NCI-H2081 treated with DMSO at 0.1 percent for 48 hours (cell line): Measurements from ENCODE around the gene DCANP1.

ENCODE experiments used
- DNase-seq: peaks from one replicate; lab custom pipeline; 2025; lab: John Stamatoyannopoulos, UW

The DCANP1 gene

GRCh38 chr5:135456238-135457099 lies 9.3 kb upstream of the DCANP1 start:
- DNase-seq = no peak

DNA sequence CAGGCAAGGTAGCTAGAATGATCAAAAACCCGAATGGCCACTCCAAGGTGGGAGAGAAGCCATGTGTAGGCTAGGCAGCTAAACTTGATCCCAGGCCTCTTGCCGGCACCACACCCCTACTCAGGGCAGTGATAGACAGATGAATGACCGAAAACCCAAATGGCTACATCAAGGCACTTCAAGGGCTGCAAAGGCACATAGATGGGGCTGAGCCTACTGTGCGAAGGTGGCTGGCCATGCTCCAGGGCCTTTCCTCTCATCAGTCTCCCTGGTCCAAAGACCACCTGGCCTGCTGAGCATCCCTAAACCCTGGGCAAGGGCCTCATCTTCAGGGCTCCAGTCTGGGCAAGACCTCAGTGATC lies 8.7 kb upstream of the DCANP1 start:
- DNase-seq = no peak

- no peak for DNase-seq
Observed at GRCh38 chr5:135454946-135455345, 7.8 kb upstream of the DCANP1 start.

DNA sequence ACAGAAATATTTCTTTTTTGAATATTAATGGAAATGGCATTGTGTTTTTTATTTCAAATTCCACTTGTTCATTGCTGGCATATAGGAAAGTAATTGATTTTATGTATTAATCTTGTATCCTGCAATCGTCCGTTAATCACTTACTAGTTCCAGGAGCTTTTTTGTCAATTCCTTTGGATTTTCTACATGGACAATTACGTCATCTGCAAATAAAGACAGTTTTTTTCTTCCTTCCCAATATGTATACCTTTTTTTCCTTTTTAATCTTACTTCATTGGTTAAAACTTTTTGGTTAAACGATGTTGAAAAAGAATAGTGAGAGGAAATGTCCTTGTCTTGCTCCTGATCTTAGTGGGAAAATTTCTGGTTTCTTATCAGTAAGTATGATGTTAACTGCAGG lies 6.5 kb upstream of the DCANP1 start:
- no peak for DNase-seq

DNA sequence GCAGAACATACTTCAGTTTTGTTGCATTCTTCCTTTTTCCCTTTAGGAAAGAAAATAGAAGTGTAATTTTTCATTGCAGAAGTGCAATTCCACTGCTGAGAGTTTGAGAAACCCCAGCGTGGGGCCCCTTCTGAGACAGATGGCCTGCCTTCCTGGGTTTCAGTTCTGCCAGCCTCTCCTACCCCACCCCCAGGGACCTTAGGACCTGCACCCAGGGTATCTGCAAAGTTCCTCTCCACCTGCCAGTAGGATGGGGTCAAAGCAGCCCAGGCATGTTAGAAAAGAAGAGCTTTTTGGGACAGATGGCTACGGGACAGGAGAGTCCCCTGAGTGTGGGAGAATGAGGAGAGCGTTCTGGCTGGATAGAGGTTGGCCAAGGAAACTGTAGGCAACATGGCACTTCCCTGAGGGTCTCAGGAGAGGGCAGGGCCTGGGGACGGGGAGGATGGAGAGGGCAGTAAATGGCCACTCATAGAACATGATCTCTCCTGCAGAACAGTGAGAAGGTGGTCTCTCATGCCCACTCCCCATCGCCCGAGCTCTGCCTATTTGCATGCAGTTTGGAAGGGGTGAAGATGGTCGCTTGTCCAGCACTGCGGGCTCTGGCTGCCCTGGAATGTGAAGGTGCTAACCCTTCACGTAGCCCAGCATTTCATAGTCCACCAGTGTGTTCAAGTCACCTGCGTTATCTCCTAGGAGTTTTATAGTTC lies 5.3 kb upstream of the DCANP1 start, which contains the start of gene TIFAB:
Gene TIFAB, minus strand, starts transcription at position 31 of the 710 bp plus-strand sequence. CDS start 2,412 bp downstream, outside the sequence.
- DNase-seq = no peak

- DNase-seq = no peak
Observed at GRCh38 chr5:135451581-135452320, 4.6 kb upstream of the DCANP1 start.

- no peak for DNase-seq
Observed at GRCh38 chr5:135450952-135451351, 3.8 kb upstream of the DCANP1 start.

DNA sequence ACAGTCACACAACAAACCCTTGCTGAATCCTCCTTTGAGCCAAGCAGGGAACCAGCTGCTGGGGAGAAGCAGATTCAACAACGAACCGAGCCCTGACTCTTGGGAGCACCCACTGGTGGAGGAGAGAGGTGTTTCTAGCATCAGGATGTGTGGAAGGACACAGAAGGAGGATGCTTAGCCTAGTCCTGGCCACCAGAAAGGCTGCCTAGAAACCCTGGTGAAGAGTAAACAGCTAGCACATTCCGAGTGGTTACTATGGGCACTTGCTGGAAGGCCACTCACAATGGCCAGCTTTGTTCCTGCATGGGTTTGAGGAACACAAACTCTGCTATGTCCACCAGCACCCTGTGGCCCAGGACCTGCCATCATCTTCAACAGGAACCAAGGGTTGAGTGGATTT lies 3.2 kb upstream of the DCANP1 start:
- no peak for DNase-seq

GRCh38 chr5:135449644-135450043 lies 2.5 kb upstream of the DCANP1 start:
- DNase-seq = no peak

DNA sequence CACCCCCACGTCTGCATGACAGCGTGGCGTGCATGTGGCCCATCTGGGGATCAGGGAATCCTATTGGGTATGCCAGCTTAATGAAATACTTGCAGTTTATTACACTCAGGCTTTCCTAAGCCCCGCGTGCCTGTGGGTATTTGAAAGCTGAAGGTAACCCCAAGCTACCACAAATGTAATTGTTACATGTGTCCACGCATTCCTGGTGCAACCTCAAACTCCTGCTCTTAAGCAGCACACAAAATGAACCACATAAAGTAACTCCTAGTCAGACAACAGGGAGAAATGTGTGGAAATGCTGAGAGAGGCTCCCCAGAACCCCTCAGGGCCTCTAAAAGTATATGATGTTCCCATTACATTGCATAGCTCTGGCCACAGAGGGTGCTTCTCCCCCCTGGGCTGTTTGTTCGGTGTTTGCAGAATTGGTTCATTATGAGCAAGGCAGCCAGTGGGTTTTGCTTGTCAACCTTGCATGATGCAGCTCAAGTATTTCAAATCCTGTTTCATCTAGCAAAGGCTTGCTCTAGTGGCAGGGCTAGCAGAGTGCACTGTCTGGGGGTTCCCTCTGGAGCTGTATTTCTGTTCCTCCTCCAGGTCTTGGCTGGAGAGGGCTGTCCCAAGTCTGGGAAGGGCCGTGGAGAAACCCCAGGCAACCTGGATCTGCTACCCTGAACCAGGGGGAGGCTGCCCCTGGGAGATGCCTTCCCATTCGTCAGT lies 1.8 kb upstream of the DCANP1 start:
- no peak for DNase-seq

GRCh38 chr5:135448071-135448739 lies 1.1 kb upstream of the DCANP1 start:
- no peak for DNase-seq

GRCh38 chr5:135446615-135447014 lies 533 bp downstream of the DCANP1 start:
- no peak for DNase-seq

GRCh38 chr5:135446206-135446605 lies 942 bp downstream of the DCANP1 start:
- DNase-seq = no peak

GRCh38 chr5:135445306-135445985 lies 1.7 kb downstream of the DCANP1 start:
- no peak for DNase-seq

GRCh38 chr5:135444881-135445280 lies 2.3 kb downstream of the DCANP1 start:
- DNase-seq = no peak

DNA sequence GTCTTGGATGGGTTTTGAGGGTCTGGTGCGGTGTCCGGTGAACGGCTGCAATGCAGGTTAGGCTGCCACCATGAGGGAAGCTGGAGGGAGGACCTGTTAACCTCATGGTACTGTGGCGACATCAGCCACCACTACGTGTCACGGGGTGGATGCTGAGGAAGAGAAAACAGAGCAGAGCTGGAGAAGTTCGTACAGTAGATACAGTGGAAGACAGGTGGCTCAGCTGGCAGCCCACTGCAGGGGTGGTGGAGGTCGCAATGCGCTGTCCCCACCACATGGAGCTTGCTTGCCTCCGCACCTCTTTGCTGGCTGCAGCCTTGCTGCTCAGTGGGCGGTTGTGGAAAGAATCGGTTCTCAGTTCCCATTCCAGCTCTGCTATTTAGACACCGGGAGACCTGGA lies 2.8 kb downstream of the DCANP1 start:
- DNase-seq = no peak

GRCh38 chr5:135443161-135443960 lies 3.8 kb downstream of the DCANP1 start:
- no peak for DNase-seq

GRCh38 chr5:135442431-135443160 lies 4.6 kb downstream of the DCANP1 start:
- no peak for DNase-seq

GRCh38 chr5:135441919-135442318 lies 5.2 kb downstream of the DCANP1 start:
- no peak for DNase-seq
